WERI-Rb-1 (cell line): ENCODE data around the gene NCAN.

Experiments
- DNase-seq: peaks from one replicate; pipeline ENCODE4 v3.0.0-alpha.2; 2020
- H3K27ac ChIP-seq: fragments of 250-450 bp; sonication (Bioruptor Pico); 2 replicates; pipeline ENCODE4 v1.5.1; 2020; ENCODE audit warnings: mild to moderate bottlenecking, moderate library complexity
- H3K27me3 ChIP-seq: fragments of 250-450 bp; sonication (Bioruptor Pico); 2 replicates; pipeline ENCODE4 v1.5.1; 2021; ENCODE audit warnings: mild to moderate bottlenecking, low read depth, moderate library complexity; ENCODE audit not compliant: insufficient read depth, severe bottlenecking
- H3K36me3 ChIP-seq: fragments of 250-450 bp; sonication (Bioruptor Pico); 2 replicates; pipeline ENCODE4 v1.5.1; 2020; ENCODE audit warnings: mild to moderate bottlenecking, moderate library complexity
- H3K4me3 ChIP-seq: 2 replicates; pipeline ENCODE4 v1.5.1; 2011; ENCODE audit warnings: low read depth, mild to moderate bottlenecking, control low read depth, low read length
- H3K9me3 ChIP-seq: fragments of 250-450 bp; sonication (Bioruptor Pico); 2 replicates; pipeline ENCODE4 v1.5.1; 2021; ENCODE audit warnings: mild to moderate bottlenecking, moderate library complexity; ENCODE audit not compliant: severe bottlenecking
- TF ChIP-seq, protein P1 (sequence below): IDR thresholded peaks from 2 replicates; pipeline ENCODE4 v1.5.1; 2011; ENCODE audit warnings: low read depth, mild to moderate bottlenecking, control low read depth, inconsistent platforms, low read length

The NCAN gene

DNA sequence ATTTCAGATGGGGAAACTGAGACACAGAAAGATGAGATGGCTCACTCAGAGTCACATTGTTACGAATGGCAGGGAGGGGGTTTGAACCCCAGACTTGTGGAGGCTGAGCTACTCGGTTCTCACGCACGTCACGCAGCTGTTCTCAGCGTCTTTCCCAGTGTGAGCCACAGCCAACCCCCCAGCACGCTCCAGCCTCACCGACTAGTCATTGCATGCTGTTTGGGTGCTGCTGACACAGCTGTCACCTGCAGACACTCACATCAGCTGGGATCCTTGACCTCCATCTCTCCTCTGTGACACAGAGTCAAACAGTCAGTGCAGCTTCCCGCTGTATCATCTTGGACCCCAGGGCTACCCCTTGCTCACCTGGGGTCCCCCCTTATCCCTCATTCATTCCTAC, 2.4 kb upstream of the NCAN start:
- no peaks in the 10 kb centered on the region for H3K27me3 ChIP-seq
- H3K27ac ChIP-seq: no peak overlapping the region
- DNase-seq: no peak
- H3K9me3 ChIP-seq: no peaks in the 10 kb centered on the region
- H3K36me3 ChIP-seq: no peaks in the 10 kb centered on the region
- TF ChIP-seq, protein P1, sequence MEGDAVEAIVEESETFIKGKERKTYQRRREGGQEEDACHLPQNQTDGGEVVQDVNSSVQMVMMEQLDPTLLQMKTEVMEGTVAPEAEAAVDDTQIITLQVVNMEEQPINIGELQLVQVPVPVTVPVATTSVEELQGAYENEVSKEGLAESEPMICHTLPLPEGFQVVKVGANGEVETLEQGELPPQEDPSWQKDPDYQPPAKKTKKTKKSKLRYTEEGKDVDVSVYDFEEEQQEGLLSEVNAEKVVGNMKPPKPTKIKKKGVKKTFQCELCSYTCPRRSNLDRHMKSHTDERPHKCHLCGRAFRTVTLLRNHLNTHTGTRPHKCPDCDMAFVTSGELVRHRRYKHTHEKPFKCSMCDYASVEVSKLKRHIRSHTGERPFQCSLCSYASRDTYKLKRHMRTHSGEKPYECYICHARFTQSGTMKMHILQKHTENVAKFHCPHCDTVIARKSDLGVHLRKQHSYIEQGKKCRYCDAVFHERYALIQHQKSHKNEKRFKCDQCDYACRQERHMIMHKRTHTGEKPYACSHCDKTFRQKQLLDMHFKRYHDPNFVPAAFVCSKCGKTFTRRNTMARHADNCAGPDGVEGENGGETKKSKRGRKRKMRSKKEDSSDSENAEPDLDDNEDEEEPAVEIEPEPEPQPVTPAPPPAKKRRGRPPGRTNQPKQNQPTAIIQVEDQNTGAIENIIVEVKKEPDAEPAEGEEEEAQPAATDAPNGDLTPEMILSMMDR: no peak
- no peak overlapping the region for H3K4me3 ChIP-seq

DNA sequence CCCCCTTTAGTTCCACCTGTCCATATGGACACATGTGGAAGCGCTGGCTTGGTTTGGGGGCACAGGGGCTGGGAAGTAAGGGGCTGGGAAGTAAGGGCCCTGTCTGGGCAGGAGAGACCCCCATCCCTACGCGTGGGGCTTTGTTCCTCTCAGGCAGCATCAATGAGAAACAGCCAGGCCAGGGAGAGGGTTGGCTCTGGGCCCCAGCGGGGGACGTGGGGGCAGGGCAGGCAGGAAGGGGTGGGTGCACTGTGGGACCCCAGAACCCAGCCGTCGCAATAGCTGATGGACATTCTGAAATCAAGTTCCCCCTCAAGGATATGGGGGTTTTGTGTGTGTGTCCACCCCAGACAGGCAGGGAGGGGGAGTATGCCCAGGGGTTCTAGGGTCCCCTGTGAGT, 1.2 kb downstream of the NCAN start:
- Histone ChIP-seq H3K9me3 (peaks cover 6% of the 10 kb centered on the region), H3K4me3 (no peak overlapping the region), H3K27me3 (no peaks in the 10 kb centered on the region), H3K36me3 (no peaks in the 10 kb centered on the region), H3K27ac (no peak overlapping the region)
- TF ChIP-seq, protein P1: no peak
- DNase-seq: no peak

- TF ChIP-seq, protein P1: no peak
- Histone ChIP-seq H3K27me3 (no peaks in the 10 kb centered on the region), H3K4me3 (no peak overlapping the region), H3K9me3 (peaks cover 6% of the 10 kb centered on the region), H3K36me3 (no peaks in the 10 kb centered on the region), H3K27ac (no peak overlapping the region)
- no peak for DNase-seq
These were observed 1.8 kb downstream of the NCAN start for GRCh38 chr19:19213426-19214158.

DNA sequence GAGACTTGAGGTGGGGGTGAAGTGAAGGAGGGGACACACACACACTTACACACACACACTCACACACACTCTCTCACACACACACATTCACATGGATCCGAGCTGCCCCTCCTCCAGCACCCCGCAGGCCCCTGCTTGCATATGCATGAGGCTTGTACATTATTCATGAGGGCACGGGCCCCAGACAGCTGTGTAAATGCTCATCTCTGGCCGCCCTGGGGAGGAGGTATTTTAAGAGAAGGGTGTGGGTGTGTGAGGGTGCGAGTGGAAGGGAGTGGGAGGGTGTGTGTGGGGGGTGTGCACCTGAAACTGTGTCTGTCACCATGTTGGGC, 2.4 kb downstream of the NCAN start:
- DNase-seq: no peak
- TF ChIP-seq, protein P1: no peak
- H3K36me3 ChIP-seq: no peaks in the 10 kb centered on the region
- no peak overlapping the region for H3K27ac ChIP-seq
- no peak overlapping the region for H3K4me3 ChIP-seq
- H3K27me3 ChIP-seq: no peaks in the 10 kb centered on the region
- H3K9me3 ChIP-seq: peaks cover 6% of the 10 kb centered on the region

DNA sequence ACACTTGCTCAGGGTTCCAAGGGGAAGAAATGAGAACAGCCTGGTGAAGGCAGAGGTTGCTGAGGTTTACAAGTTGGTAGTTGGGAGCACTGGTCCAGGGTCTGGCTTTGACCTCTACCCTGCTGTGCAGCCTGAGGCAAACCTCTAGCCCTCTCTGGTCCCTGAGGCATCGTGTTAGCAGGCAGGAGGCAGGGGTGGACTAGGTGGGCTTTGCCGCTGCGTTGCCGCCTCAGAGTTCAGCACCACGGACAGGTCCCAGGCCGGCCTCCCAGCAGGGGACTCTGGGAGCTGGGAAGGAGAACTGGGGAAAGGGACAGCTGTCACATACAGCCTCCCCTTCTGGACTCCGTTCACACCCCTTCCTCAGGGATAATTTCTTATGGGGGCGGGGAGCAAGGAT, 3.1 kb downstream of the NCAN start:
- no peaks in the 10 kb centered on the region for H3K27me3 ChIP-seq
- no peak for DNase-seq
- TF ChIP-seq, protein P1: no peak
- peaks cover 6% of the 10 kb centered on the region for H3K9me3 ChIP-seq
- no peak overlapping the region for H3K4me3 ChIP-seq
- H3K27ac ChIP-seq: no peak overlapping the region
- no peaks in the 10 kb centered on the region for H3K36me3 ChIP-seq

DNA sequence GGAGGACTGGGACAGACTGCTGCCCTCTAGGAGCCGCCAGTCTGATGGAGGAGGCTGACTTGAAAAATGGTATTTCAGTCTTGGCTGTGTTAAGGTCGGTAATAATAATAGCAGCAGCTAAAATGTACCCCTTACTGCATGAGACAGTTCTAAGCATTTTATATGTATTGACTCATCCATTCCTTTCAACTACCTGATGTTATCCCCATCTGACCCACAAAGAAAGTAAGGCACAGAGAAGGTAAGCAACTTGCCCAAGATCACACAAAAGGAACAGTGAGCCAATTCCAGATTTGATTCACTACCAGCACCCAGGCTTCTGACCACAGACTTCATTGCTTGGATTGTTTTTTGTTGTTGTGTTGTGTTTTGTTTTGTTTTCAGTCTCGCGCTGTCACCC, 4.0 kb downstream of the NCAN start:
- peaks cover 6% of the 10 kb centered on the region for H3K9me3 ChIP-seq
- no peaks in the 10 kb centered on the region for H3K27me3 ChIP-seq
- TF ChIP-seq, protein P1: no peak
- H3K4me3 ChIP-seq: no peak overlapping the region
- DNase-seq: no peak
- H3K27ac ChIP-seq: no peak overlapping the region
- no peaks in the 10 kb centered on the region for H3K36me3 ChIP-seq
